Kidney (tissue), 14 donors: Measurements from ENCODE around the gene ATF6B. TPM values are rescaled to one million over a fixed set of nuclear protein-coding genes. Genes with fewer than 3 reads are reported as not detected.

Source experiments
- DNase-seq, 5 donors: peaks; one replicate each; pipeline ENCODE4 v3.0.0-alpha.2; 2013 to 2020
- FAIRE-seq: peaks from 2 replicates; lab custom pipeline; 2012; peaks lifted over from hg19 to GRCh38; lab: Jason Lieb, UNC
- H3K27ac ChIP-seq, 2 donors: one replicate each; pipeline ENCODE4 v1.7.0; 2013; ENCODE audit warnings: low read depth in 2 of 2, low read length in 2 of 2, inconsistent platforms in 1 of 2
- H3K27me3 ChIP-seq: one replicate; pipeline ENCODE4 v1.7.1; 2013; ENCODE audit warnings: low read length, inconsistent platforms; ENCODE audit not compliant: control insufficient read depth, insufficient read depth
- H3K36me3 ChIP-seq, 3 donors: one replicate each; pipeline versions ENCODE4 v1.7.0 to v1.7.1; 2013; ENCODE audit warnings: low read length in 3 of 3, control low read depth in 1 of 3, inconsistent platforms in 1 of 3; ENCODE audit not compliant: insufficient read depth in 3 of 3, control insufficient read depth in 2 of 3
- H3K4me1 ChIP-seq, 3 donors: one replicate each; pipeline versions ENCODE4 v1.7.0 to v1.7.1; 2013; ENCODE audit warnings: low read length in 3 of 3, inconsistent platforms in 1 of 3, low read depth in 1 of 3; ENCODE audit not compliant: control insufficient read depth in 2 of 3, insufficient read depth in 2 of 3
- H3K4me3 ChIP-seq, 3 donors: one replicate each; pipeline versions ENCODE4 v1.7.0 to v1.8.1; 2013; ENCODE audit warnings: low read length in 3 of 3, control low read depth in 1 of 3, inconsistent platforms in 1 of 3
- H3K9ac ChIP-seq, 3 donors: one replicate each; pipeline versions ENCODE4 v1.7.0 to v1.7.1; 2013; ENCODE audit warnings: low read length in 3 of 3, control low read depth in 1 of 3, inconsistent platforms in 1 of 3
- H3K9me3 ChIP-seq, 3 donors: one replicate each; pipeline versions ENCODE4 v1.7.0 to v1.7.1; 2013; ENCODE audit warnings: low read length in 3 of 3, control low read depth in 1 of 3, inconsistent platforms in 1 of 3; ENCODE audit not compliant: control insufficient read depth in 2 of 3, insufficient read depth in 1 of 3
- CTCF ChIP-seq: IDR thresholded peaks from 3 replicates; pipeline ENCODE4 v1.5.1; 2012; ENCODE audit warnings: mild to moderate bottlenecking, moderate library complexity, borderline replicate concordance; ENCODE audit not compliant: insufficient read depth; ENCODE audit errors: extremely low read depth
- intact Hi-C: fragments of 100-400 bp; cut with DNase I; formaldehyde crosslinking; loops from one replicate; pipeline ENCODE4 v1.11.1; 2022
- polyA plus RNA-seq: library from polyadenylated mRNA; stranded (reverse); fragments of 350-450 nt; fragmentation: Illumina TruSeq; extraction: RNeasy Lipid Tissue Mini Kit (QIAGEN cat#74804); gene quantifications from one replicate; pipeline ENCODE4 v1.2.3, GENCODE V29; 2014; ENCODE audit warnings: low read depth, low replicate concordance; ENCODE audit not compliant: insufficient read depth
- total RNA-seq: library from RNA; stranded (reverse); fragmentation: NEBNext Ultra II Directional; extraction: Animal tissue kit (Norgen Biotek cat#: 25700); gene quantifications from one replicate; pipeline ENCODE4 v1.2.1, GENCODE V29; 2021
- donor health status: control.
- donor health status: control.
- donor health status: control.
- donor health status: control.
- donor health status: control.
- donor health status: DM: yes; HTN: yes; CAD: no.
- donor health status: Normal renal cell carcinoma (clear cell type).

Gene ATF6B
- total and polyA plus RNA-seq, 2 donors from 2014 or later = 40.3 to 104 TPM

GRCh38 chr6:32152769-32153563 is 24.9 kb upstream of the ATF6B start:
- no peak for TF ChIP-seq CTCF
- Histone ChIP-seq H3K9me3 (no peaks in the 10 kb centered on the region), H3K27me3 (no peaks in the 10 kb centered on the region), H3K27ac (peak overlapping the region; percentile 88 to 98), H3K4me1 (peaks cover 4 to 20% (median 13%) of the 10 kb centered on the region in 3 donors), H3K36me3 (peaks cover 5 to 19% (median 10%) of the 10 kb centered on the region in 3 donors), H3K9ac (peak overlapping the region; percentile 32 to 82 (median 37)), H3K4me3 (peak overlapping the region; percentile 89 to 99 (median 96))
- DNase-seq (peak in 4 of 5 donors; percentile 66 to 84 (median 78)), FAIRE-seq (no peak)
- intact Hi-C loops = no loop called here

- FAIRE-seq (no peak), DNase-seq (peak in 3 of 5 donors; percentile 37 to 76 (median 46))
- peaks cover 4 to 20% (median 13%) of the 10 kb centered on the region in 3 donors for H3K4me1 ChIP-seq
- peaks cover 0 to 13% (median 4%) of the 10 kb centered on the region in 3 donors for H3K36me3 ChIP-seq
- no peak for TF ChIP-seq CTCF
- intact Hi-C loops = no loop called here
- H3K27ac ChIP-seq = no peak within 1 kb of the TSS
- H3K9me3 ChIP-seq = no peaks in the 10 kb centered on the region
- H3K9ac ChIP-seq = peak within 1 kb of the TSS in 2 of 3 donors; percentile 37 to 82
- H3K4me3 ChIP-seq = peak within 1 kb of the TSS; percentile 36 to 99 (median 96)
- H3K27me3 ChIP-seq = no peaks in the 10 kb centered on the region
Observed at GRCh38 chr6:32151863-32152768, 24.1 kb upstream of the ATF6B start, which contains the start of gene PRRT1. Gene PRRT1, minus strand, starts transcription at chr6:32151939. Its CDS starts 112 bp downstream, at chr6:32151827.

GRCh38 chr6:32151181-32151862 is 23.3 kb upstream of the ATF6B start:
- H3K27ac ChIP-seq = no peak overlapping the region
- peak in 2 of 5 donors; percentile 52 to 69 for DNase-seq
- FAIRE-seq = no peak
- intact Hi-C loops = no loop called here
- H3K9ac ChIP-seq = peak overlapping the region in 1 of 3 donors; percentile 1
- H3K9me3 ChIP-seq = no peaks in the 10 kb centered on the region
- H3K4me1 ChIP-seq = peaks cover 4 to 20% (median 13%) of the 10 kb centered on the region in 3 donors
- peaks cover 0 to 6% (median 3%) of the 10 kb centered on the region in 3 donors for H3K36me3 ChIP-seq
- H3K27me3 ChIP-seq = no peaks in the 10 kb centered on the region
- no peak for TF ChIP-seq CTCF
- peak overlapping the region; percentile 34 to 55 (median 36) for H3K4me3 ChIP-seq
